ENCODE results near the gene HS1BP3. TPM values are rescaled to one million over a fixed set of nuclear protein-coding genes. Genes with fewer than 3 reads are reported as not detected.

The HS1BP3 gene
- total and polyA plus RNA-seq, 9 of the 15 experiments (the other 6 are each of a cell fraction or from before 2014, with no cell fraction given) = 0.41 to 8.3 (median 5.9) TPM

DNA sequence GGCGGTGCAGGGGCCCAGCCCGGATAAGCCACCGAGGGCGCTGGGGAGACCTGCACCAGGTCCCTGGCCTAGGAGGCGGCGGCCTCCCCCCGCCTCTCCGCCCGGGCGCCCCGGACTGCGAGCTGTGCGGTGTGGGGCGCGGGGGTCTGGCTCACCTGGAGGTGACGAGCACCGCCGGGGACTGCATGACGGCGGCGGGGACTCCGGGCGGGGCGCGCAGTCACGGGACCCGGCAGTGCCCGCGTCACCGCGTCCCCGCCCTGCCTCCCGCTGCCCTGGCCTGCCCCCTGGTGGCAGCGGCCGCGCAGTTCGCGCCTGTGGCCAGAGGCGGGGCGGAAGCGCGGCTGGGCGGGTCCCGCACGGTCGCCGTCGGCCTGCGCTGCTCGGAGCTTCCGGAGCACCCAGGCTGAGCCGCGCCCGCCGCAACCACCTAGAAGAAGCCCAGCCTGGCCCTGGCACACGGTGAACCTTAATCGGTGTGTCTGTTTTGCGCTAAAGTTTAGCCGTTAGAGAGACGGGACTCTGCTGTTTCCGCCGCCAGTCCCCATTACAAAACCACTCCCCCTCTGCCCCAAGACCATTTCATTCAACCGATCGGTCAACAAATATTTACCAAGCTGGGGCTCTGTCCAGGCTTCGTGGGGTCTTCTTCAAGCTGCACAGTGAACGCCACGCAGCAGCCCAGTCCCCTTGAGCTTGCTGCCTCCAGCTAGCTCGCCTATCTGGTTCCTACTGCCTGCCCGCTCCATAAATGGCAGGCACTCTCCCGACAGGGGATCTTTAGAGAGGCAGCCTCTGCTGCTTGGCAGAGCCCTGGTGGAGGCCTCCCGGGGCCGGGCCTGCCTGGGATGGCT is at the start of gene HS1BP3 (continued):
- TF ChIP-seq, protein P1, sequence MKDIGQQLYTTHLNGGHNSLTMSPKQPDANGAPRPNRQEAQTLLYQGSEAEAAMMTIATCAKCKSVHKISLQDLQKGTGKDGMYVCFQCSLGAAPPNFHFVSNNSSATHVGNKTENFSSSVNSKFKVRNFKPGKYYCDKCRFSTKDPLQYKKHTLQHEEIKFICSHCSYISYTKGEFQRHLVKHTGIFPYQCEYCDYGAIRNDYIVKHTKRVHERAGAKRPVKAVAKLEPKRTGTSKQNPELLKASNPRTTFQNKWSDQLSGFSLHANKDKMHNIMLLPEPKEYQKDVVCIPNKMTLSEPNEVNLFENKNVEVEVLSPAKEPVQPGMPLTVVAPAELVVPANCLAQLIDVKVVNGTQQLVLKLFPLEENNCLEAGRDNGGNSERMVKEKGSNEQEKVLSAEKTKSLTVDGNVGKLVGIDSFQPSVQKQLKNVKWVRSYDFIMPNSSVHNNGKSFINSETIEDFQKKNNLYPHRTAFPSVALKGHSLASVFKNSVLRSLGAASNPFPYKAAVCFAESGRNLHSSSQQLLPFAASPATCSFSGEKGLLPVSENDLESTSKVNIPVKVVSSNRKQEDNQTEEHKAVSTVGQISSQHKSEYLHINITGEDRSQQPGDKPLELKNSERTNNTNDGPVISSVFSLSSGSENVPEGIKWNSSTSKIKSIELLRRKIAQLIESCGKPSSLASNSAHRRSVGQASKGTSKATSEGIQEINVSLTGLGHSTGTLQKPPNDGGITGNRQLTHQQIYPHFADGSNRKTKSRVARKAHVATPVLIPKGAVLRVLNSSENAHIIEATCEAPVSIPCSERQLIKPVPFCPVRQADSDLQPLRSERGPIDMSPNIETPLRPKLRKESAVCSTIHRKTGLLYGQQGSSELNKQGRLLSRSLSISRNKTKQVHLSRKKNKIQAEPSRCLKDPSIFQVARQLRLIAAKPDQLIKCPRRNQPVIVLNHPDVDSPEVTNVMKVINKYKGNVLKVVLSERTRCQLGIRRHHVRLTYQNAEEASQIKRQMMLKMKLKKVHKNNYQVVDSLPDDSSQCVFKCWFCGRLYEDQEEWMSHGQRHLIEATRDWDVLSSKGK (CRISPR knock-in tag; IDR thresholded peaks at IDR 0.05) = no peak
- TF ChIP-seq, protein P2, sequence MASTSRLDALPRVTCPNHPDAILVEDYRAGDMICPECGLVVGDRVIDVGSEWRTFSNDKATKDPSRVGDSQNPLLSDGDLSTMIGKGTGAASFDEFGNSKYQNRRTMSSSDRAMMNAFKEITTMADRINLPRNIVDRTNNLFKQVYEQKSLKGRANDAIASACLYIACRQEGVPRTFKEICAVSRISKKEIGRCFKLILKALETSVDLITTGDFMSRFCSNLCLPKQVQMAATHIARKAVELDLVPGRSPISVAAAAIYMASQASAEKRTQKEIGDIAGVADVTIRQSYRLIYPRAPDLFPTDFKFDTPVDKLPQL (IDR thresholded peaks at IDR 0.05; ENCODE audit: extremely low read depth, insufficient read length) = no peak
- no peak for TF ChIP-seq ZNF134 (CRISPR knock-in tag; conservative IDR thresholded peaks at IDR 0.05)
- TF ChIP-seq, protein P3, sequence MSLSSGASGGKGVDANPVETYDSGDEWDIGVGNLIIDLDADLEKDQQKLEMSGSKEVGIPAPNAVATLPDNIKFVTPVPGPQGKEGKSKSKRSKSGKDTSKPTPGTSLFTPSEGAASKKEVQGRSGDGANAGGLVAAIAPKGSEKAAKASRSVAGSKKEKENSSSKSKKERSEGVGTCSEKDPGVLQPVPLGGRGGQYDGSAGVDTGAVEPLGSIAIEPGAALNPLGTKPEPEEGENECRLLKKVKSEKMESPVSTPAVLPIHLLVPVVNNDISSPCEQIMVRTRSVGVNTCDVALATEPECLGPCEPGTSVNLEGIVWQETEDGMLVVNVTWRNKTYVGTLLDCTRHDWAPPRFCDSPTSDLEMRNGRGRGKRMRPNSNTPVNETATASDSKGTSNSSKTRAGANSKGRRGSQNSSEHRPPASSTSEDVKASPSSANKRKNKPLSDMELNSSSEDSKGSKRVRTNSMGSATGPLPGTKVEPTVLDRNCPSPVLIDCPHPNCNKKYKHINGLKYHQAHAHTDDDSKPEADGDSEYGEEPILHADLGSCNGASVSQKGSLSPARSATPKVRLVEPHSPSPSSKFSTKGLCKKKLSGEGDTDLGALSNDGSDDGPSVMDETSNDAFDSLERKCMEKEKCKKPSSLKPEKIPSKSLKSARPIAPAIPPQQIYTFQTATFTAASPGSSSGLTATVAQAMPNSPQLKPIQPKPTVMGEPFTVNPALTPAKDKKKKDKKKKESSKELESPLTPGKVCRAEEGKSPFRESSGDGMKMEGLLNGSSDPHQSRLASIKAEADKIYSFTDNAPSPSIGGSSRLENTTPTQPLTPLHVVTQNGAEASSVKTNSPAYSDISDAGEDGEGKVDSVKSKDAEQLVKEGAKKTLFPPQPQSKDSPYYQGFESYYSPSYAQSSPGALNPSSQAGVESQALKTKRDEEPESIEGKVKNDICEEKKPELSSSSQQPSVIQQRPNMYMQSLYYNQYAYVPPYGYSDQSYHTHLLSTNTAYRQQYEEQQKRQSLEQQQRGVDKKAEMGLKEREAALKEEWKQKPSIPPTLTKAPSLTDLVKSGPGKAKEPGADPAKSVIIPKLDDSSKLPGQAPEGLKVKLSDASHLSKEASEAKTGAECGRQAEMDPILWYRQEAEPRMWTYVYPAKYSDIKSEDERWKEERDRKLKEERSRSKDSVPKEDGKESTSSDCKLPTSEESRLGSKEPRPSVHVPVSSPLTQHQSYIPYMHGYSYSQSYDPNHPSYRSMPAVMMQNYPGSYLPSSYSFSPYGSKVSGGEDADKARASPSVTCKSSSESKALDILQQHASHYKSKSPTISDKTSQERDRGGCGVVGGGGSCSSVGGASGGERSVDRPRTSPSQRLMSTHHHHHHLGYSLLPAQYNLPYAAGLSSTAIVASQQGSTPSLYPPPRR (CRISPR knock-in tag; IDR thresholded peaks at IDR 0.05; ENCODE audit: borderline replicate concordance) = no peak
- TF ChIP-seq, protein P4, sequence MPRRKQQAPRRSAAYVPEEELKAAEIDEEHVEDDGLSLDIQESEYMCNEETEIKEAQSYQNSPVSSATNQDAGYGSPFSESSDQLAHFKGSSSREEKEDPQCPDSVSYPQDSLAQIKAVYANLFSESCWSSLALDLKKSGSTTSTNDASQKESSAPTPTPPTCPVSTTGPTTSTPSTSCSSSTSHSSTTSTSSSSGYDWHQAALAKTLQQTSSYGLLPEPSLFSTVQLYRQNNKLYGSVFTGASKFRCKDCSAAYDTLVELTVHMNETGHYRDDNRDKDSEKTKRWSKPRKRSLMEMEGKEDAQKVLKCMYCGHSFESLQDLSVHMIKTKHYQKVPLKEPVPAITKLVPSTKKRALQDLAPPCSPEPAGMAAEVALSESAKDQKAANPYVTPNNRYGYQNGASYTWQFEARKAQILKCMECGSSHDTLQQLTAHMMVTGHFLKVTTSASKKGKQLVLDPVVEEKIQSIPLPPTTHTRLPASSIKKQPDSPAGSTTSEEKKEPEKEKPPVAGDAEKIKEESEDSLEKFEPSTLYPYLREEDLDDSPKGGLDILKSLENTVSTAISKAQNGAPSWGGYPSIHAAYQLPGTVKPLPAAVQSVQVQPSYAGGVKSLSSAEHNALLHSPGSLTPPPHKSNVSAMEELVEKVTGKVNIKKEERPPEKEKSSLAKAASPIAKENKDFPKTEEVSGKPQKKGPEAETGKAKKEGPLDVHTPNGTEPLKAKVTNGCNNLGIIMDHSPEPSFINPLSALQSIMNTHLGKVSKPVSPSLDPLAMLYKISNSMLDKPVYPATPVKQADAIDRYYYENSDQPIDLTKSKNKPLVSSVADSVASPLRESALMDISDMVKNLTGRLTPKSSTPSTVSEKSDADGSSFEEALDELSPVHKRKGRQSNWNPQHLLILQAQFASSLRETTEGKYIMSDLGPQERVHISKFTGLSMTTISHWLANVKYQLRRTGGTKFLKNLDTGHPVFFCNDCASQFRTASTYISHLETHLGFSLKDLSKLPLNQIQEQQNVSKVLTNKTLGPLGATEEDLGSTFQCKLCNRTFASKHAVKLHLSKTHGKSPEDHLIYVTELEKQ (CRISPR knock-in tag; IDR thresholded peaks at IDR 0.05) = no peak
- TF ChIP-seq NR0B1 (IDR thresholded peaks at IDR 0.05; ENCODE audit: partially characterized antibody) = no peak
- TF ChIP-seq, protein P5, sequence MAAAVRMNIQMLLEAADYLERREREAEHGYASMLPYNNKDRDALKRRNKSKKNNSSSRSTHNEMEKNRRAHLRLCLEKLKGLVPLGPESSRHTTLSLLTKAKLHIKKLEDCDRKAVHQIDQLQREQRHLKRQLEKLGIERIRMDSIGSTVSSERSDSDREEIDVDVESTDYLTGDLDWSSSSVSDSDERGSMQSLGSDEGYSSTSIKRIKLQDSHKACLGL (CRISPR knock-in tag; IDR thresholded peaks at IDR 0.05; ENCODE audit: borderline replicate concordance, poor library complexity, severe bottlenecking) = no peak
- TF ChIP-seq KDM4B (IDR thresholded peaks at IDR 0.05; ENCODE audit: borderline replicate concordance in 2 of 2, low read depth in 1 of 2) = peak in 1 of 2 experiments; percentile 36; a peak in 1 of 4 replicates
- no peak for TF ChIP-seq TEAD2 (tag; IDR thresholded peaks at IDR 0.05)
- TF ChIP-seq SREBF2 (CRISPR knock-in tag; IDR thresholded peaks at IDR 0.05) = no peak
